ENCODE measurements around the gene RAD21L1.

RAD21L1 gene

DNA sequence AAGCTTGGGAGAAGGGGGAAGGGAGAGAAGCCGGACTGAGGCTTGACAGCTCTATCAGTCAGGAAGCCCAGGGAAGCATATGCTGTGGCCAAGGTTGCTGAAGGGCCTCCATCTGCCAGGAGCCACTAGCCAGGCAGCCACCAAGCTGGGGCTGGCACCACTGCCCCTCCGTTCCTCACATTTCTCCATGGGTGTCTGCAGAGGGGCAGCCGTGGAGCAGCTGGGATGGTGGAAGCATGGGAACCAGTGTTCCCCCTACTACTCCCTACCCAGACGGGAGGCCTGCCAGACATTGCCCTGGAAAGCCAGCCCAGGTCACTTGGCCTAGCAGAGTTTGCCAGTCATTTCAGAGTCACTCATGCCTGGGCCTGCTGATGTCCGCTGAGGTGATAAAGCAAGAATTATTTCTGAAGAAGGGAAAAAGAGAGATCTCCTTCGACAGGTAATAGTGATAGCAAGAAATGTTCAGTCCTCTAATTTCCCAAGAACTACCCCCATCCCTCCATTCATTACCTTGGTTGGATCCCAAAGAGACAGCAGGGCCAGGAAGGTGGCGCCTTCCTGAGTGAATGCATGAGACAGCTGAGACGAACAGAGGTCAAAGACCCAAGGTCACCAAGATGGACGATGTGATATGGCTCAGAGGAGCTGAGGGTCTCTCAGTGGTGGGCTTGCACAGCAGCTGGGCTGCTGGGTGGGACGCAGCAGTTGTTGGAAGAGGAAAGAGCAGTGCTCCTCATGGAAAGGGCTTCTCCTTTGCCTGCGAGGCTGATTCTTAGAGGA lies 62.1 kb downstream of the RAD21L1 start:
- H3K4me3 ChIP-seq (ENCODE audit: control insufficient read depth, low read depth, low read length), result no peak overlapping the region
- DNase-seq (ENCODE audit: low read depth), result no peak
- TF ChIP-seq, protein P1, sequence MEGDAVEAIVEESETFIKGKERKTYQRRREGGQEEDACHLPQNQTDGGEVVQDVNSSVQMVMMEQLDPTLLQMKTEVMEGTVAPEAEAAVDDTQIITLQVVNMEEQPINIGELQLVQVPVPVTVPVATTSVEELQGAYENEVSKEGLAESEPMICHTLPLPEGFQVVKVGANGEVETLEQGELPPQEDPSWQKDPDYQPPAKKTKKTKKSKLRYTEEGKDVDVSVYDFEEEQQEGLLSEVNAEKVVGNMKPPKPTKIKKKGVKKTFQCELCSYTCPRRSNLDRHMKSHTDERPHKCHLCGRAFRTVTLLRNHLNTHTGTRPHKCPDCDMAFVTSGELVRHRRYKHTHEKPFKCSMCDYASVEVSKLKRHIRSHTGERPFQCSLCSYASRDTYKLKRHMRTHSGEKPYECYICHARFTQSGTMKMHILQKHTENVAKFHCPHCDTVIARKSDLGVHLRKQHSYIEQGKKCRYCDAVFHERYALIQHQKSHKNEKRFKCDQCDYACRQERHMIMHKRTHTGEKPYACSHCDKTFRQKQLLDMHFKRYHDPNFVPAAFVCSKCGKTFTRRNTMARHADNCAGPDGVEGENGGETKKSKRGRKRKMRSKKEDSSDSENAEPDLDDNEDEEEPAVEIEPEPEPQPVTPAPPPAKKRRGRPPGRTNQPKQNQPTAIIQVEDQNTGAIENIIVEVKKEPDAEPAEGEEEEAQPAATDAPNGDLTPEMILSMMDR (IDR thresholded peaks at IDR 0.05; ENCODE audit: control insufficient read depth, insufficient read depth, low read depth, low read length, missing control alignments), result no peak

DNA sequence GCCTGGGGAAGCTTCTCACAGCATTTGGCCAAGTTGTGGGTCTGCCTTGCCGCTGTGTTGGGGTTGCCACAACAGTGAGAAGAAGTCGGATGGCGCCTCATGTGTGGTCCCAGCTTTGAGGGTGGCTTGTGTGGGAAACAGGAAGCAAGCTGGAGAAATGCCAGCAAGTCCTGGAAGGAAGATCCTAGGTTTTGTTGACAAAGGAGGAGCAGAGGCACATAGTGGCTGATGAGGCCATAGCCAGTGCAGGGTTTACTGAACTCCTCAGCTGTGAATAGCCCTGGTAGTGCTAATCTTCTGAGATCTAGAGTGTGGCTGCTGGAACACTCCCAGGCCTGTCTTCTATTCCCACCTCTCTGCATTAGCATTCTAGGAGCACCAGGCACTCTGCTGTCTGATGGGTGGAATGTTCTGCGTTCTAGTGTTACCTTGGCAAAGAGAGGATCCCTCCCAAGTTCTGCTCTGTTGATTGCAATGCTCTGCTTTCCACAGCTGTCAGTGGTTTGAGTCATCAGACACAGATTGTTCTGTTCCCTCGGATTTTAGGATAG lies 65.4 kb downstream of the RAD21L1 start:
- no peak for DNase-seq (ENCODE audit: low read depth)
- H3K4me3 ChIP-seq (ENCODE audit: control insufficient read depth, low read depth, low read length), result no peak overlapping the region
- TF ChIP-seq, protein P1 (IDR thresholded peaks at IDR 0.05; ENCODE audit: control insufficient read depth, insufficient read depth, low read depth, low read length, missing control alignments), result no peak

DNA sequence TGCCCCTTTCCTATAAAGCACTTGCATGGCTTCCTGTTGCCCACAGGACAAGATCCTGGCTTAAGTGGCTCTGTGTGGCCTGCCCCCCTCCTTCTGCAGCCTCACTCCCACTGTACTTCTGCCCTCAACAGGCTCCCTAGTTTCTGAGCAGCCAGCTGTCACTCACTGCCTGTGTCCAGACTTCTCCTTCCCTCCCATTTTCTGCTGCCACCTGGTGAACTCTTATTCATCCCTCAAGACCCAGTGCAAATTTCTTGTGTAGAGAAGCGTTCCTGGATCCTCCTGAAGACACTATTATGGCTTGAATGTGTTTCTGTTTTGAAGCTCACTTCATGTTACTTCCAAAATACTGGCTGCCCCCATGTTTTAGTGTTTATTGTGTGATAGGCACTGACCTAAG lies 66.8 kb downstream of the RAD21L1 start:
- TF ChIP-seq, protein P1 (IDR thresholded peaks at IDR 0.05; ENCODE audit: control insufficient read depth, insufficient read depth, low read depth, low read length, missing control alignments), result no peak
- no peak for DNase-seq (ENCODE audit: low read depth)
- no peak overlapping the region for H3K4me3 ChIP-seq (ENCODE audit: control insufficient read depth, low read depth, low read length)

DNA sequence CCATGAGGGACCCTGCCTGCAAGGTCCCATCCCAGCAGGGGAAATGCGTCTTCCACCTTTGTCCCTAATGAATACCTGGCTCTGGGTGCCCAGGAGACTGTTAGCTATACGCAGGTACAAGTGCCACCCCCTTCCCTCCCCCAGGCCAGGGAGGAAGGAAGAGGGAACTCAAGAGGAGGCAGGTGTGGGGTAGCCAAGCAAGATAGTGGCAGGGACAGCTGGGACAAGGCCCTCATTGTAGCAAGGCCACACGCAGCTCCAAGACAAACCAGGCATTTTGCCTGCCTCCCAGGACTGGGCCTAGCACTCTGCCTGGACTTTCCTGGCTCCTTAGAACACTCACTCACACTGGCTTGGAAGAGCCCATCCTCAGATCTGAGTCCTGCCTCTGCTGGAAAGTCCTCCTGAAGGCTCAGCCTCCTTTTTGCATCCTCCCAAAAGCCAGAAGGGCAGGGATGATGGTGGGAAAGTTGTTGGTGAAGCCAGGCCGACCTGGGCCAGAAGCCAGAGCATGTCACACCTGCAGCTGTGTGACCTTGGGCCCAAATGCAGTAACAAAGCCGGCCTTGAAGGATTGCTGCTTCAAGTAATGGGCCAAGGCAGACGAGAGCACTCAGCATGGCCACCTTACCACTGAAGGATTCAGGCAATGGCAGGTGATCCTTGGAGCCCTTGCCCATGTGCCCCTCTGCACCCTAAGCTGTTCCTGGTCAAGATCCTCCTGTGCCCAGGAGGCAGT lies 68.0 kb downstream of the RAD21L1 start:
- no peak overlapping the region for H3K4me3 ChIP-seq (ENCODE audit: control insufficient read depth, low read depth, low read length)
- no peak for DNase-seq (ENCODE audit: low read depth)
- TF ChIP-seq, protein P1 (IDR thresholded peaks at IDR 0.05; ENCODE audit: control insufficient read depth, insufficient read depth, low read depth, low read length, missing control alignments), result no peak

DNA sequence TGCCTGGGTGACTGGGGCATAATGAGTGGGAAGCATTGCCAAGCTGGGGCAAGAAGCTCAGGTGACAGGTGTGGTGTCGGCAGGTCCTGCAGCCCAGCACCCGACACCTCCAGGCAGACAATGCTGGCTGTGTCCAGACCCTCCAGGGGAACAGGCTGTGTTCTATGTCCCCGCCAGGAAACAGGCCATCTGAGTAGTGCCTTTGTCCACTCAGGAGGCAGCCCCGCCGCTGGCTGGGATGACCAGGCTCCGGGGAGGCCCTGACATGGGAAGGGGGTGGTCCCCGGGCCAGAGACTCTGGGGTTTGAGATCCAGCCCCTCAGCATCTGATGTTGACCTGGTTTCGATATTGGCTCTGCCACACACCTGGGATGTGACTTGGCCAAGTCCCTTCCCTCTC lies 68.7 kb downstream of the RAD21L1 start:
- no peak overlapping the region for H3K4me3 ChIP-seq (ENCODE audit: control insufficient read depth, low read depth, low read length)
- TF ChIP-seq, protein P1 (IDR thresholded peaks at IDR 0.05; ENCODE audit: control insufficient read depth, insufficient read depth, low read depth, low read length, missing control alignments), result no peak
- DNase-seq (ENCODE audit: low read depth), result no peak

DNA sequence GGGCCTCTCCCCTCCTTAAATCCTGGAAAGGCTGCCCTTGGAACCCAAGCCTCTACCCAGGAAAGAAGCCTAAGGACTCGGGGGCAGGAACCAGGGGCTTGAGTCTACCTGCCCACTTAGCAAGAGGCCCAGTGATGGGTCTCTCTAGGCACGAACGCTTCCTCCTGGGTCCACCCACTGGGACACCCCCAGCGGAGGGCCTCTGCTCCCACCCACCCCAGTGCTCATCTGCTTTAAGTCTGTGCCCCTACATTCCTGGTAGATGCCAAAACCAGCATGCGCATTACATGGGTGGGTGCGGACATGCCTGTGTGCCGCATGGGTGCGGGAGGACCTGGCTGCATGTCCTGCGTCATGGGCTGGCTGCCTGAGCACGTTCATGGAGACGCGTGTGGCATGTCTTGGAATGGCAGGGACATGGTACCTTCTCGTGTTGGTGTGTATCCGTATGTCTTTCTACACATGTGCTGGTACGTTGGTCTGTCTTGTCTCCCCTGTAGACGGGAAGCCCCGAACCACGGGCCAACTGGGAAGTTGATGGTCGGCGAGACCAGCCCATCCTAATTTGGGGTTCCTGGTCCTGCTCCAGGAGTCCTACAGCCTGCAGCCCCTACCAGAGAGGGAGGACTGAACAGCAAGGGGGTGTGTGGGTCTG lies 69.6 kb downstream of the RAD21L1 start:
- no peak for DNase-seq (ENCODE audit: low read depth)
- TF ChIP-seq, protein P1 (IDR thresholded peaks at IDR 0.05; ENCODE audit: control insufficient read depth, insufficient read depth, low read depth, low read length, missing control alignments), result no peak
- no peak overlapping the region for H3K4me3 ChIP-seq (ENCODE audit: control insufficient read depth, low read depth, low read length)

Measured in AG09309 (cell line).